ENCODE measurements around the gene PSEN2. TPM values are rescaled to one million over a fixed set of nuclear protein-coding genes. Genes with fewer than 3 reads are reported as not detected.
"Not testable (repeated sequence)": the region's sequence is repeated elsewhere in the genome, so short reads cannot be mapped to it uniquely, and the experiment has no call there.

The PSEN2 gene
- total RNA-seq, 1 experiment from 2014 or later = 14.8 TPM

DNA sequence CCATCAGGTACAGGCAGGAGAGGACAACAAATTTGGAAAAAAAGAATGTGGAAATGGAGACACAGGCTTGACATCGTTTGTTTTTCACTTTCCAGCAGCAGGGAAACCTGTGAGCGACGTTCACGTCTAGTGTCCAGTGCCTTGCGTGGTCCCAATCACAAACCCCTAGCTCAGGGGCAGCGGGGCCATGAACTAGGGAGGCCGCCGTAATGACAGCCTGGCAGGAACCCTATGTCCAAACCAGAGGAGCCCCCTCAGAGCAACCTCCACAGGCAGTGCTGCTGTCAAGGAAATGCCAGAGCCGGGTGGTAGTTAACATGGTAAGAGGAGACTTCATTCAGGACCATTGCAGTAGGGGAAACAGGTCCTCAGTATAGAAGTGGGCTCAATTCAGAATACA is 37.8 kb upstream of the PSEN2 start:
- no peaks in the 10 kb centered on the region for H3K36me3 ChIP-seq (ENCODE audit: low read depth)
- H3K4me2 ChIP-seq = no peak overlapping the region
- CTCF ChIA-PET = no interaction called here
- intact Hi-C loops (cut with micrococcal nuclease; ENCODE audit: unreplicated experiment) = no loop called here
- DNase-seq = no peak
- peaks cover 10% of the 10 kb centered on the region; the same call in 1 of the 2 replicates for H3F3A ChIP-seq (ENCODE audit: insufficient read depth, low read depth)
- no peaks in the 10 kb centered on the region for H3K27me3 ChIP-seq (ENCODE audit: insufficient read depth, low read depth)
- TF ChIP-seq, protein P1, sequence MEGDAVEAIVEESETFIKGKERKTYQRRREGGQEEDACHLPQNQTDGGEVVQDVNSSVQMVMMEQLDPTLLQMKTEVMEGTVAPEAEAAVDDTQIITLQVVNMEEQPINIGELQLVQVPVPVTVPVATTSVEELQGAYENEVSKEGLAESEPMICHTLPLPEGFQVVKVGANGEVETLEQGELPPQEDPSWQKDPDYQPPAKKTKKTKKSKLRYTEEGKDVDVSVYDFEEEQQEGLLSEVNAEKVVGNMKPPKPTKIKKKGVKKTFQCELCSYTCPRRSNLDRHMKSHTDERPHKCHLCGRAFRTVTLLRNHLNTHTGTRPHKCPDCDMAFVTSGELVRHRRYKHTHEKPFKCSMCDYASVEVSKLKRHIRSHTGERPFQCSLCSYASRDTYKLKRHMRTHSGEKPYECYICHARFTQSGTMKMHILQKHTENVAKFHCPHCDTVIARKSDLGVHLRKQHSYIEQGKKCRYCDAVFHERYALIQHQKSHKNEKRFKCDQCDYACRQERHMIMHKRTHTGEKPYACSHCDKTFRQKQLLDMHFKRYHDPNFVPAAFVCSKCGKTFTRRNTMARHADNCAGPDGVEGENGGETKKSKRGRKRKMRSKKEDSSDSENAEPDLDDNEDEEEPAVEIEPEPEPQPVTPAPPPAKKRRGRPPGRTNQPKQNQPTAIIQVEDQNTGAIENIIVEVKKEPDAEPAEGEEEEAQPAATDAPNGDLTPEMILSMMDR (conservative IDR thresholded peaks at IDR 0.05) = no peak
- no peak for TF ChIP-seq EZH2 (IDR thresholded peaks at IDR 0.05; ENCODE audit: low read depth)
- no TSS peak for BruUV-seq (replicated peaks)
- no peaks in the 10 kb centered on the region for H3K9me2 ChIP-seq (ENCODE audit: insufficient read depth)
- H3K79me2 ChIP-seq (ENCODE audit: low read depth) = no peaks in the 10 kb centered on the region
- POLR2A ChIA-PET (ENCODE audit: unreplicated experiment) = no interaction called here
- H2AFZ ChIP-seq = no peak overlapping the region
- no peaks in the 10 kb centered on the region for H3K9me3 ChIP-seq (ENCODE audit: insufficient read depth, low read depth)
- H3K4me3 ChIP-seq = no peak overlapping the region
- H3K27ac ChIP-seq = no peak overlapping the region
- no peaks in the 10 kb centered on the region for H4K20me1 ChIP-seq (ENCODE audit: insufficient read depth)
- peaks cover 29% of the 10 kb centered on the region for H3K4me1 ChIP-seq (replicated peaks; ENCODE audit: insufficient read depth)

DNA sequence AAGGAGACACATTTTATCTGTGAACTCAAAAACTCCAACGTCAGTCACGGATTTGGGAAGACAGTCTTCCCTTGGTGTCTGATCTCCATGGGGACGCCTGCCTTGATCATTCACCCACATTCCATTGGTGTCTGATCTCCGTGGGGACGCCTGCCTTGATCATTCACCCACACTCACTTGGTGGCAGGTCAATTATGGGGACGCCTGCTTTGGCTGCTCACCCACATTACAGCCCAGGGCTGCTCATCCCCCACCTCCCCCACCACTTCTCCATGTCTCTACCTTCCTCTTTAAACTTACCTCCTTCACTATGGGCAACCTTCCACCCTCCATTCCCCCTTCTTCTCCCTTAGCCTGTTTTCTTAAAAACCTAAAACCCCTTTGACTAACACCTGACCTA is 36.2 kb upstream of the PSEN2 start:
- H3K9me2 ChIP-seq (ENCODE audit: insufficient read depth); H3K79me2 ChIP-seq (ENCODE audit: low read depth); H3K27ac ChIP-seq; intact Hi-C loops (cut with micrococcal nuclease; ENCODE audit: unreplicated experiment); H3K4me3 ChIP-seq; DNase-seq; H4K20me1 ChIP-seq (ENCODE audit: insufficient read depth); H2AFZ ChIP-seq; H3K27me3 ChIP-seq (ENCODE audit: insufficient read depth, low read depth); POLR2A ChIA-PET (ENCODE audit: unreplicated experiment); BruUV-seq (replicated peaks); H3K4me2 ChIP-seq; CTCF ChIA-PET; H3K9me3 ChIP-seq (ENCODE audit: insufficient read depth, low read depth); H3K36me3 ChIP-seq (ENCODE audit: low read depth): not testable (repeated sequence)
- H3K4me1 ChIP-seq (replicated peaks; ENCODE audit: insufficient read depth) = peaks cover 38% of the 10 kb centered on the region
- H3F3A ChIP-seq (ENCODE audit: insufficient read depth, low read depth) = peaks cover 20% of the 10 kb centered on the region; the same call in 1 of the 2 replicates

DNA sequence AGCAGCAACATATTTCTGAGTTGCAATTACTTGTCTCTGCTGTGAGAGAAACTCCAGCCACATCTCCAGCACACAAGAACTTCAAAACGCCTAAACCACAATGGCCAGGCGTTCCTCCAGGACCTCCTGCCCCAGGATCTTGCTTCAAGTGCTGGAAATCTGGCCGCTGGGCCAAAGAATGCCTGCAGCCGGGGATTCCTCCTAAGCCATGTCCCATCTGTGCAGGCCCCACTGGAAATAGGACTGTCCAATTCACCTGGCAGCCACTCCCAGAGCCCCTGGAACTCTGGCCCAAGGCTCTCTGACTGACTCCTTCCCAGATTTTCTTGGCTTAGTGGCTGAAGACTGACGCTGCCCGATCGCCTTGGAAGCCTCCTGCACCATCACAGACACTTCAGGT is 35.0 kb upstream of the PSEN2 start:
- H3K27me3 ChIP-seq (ENCODE audit: insufficient read depth, low read depth); H3K9me3 ChIP-seq (ENCODE audit: insufficient read depth, low read depth); BruUV-seq (replicated peaks); H2AFZ ChIP-seq; H3K9me2 ChIP-seq (ENCODE audit: insufficient read depth); H4K20me1 ChIP-seq (ENCODE audit: insufficient read depth); H3K79me2 ChIP-seq (ENCODE audit: low read depth); POLR2A ChIA-PET (ENCODE audit: unreplicated experiment); DNase-seq; H3K27ac ChIP-seq; H3K4me2 ChIP-seq; H3K36me3 ChIP-seq (ENCODE audit: low read depth); CTCF ChIA-PET; H3K4me3 ChIP-seq; intact Hi-C loops (cut with micrococcal nuclease; ENCODE audit: unreplicated experiment): not testable (repeated sequence)
- Histone ChIP-seq H3K4me1 (replicated peaks; ENCODE audit: insufficient read depth) (peaks cover 43% of the 10 kb centered on the region), H3F3A (ENCODE audit: insufficient read depth, low read depth) (peaks cover 21% of the 10 kb centered on the region; the same call in 1 of the 2 replicates)

DNA sequence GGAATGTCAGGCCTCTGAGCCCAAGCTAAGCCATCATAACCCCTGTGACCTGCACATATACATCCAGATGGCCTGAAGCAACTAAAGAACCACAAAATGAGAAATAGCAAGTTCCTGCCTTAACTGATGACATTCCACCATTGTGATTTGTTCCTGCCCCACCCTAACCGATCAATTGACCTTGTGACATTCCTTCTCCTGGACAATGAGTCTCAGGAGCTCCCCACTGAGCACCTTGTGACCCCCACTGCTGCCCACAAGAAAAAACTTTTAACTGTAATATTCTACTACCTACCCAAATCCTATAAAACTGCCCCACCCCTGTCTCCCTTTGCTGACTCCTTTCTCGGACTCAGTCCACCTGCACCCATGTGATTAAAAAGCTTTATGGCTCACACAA is 32.5 kb upstream of the PSEN2 start:
- CTCF ChIA-PET; intact Hi-C loops (cut with micrococcal nuclease; ENCODE audit: unreplicated experiment); H4K20me1 ChIP-seq (ENCODE audit: insufficient read depth); BruUV-seq (replicated peaks); H3K9me3 ChIP-seq (ENCODE audit: insufficient read depth, low read depth); H2AFZ ChIP-seq; H3K9me2 ChIP-seq (ENCODE audit: insufficient read depth); H3K79me2 ChIP-seq (ENCODE audit: low read depth); H3K27me3 ChIP-seq (ENCODE audit: insufficient read depth, low read depth); H3K36me3 ChIP-seq (ENCODE audit: low read depth): not testable (repeated sequence)
- peak; percentile 23 to 89 for DNase-seq
- POLR2A ChIA-PET (ENCODE audit: unreplicated experiment) = interaction anchor here (0.6 kb wide), 1 partner anchor 9 kb away, joined by 4 read pairs; no protein-coding TSS in a partner anchor
- Histone ChIP-seq H3K4me2 (peak overlapping the region; percentile 61), H3K27ac (peak overlapping the region; percentile 70), H3F3A (ENCODE audit: insufficient read depth, low read depth) (peaks cover 21% of the 10 kb centered on the region; the same call in 1 of the 2 replicates), H3K4me3 (peak overlapping the region; percentile 17; the same call in 1 of the 2 replicates), H3K4me1 (replicated peaks; ENCODE audit: insufficient read depth) (peaks cover 32% of the 10 kb centered on the region)
